NCI-H2171 (cell line): ENCODE results near the gene LRRC47.

Experiments used
- DNase-seq: peaks from one replicate; lab custom pipeline; 2025; lab: John Stamatoyannopoulos, UW

The LRRC47 gene

GRCh38 chr1:3796215-3797061 is at the start of gene LRRC47:
Gene LRRC47, minus strand, starts transcription at chr1:3796498. Its CDS starts 22 bp downstream, at chr1:3796476.
- peak; percentile 87 for DNase-seq

GRCh38 chr1:3842912-3843311 is 46.6 kb upstream of the LRRC47 start:
- DNase-seq = no peak

GRCh38 chr1:3841491-3841890 is 45.2 kb upstream of the LRRC47 start:
- no peak for DNase-seq

- DNase-seq = no peak
Observed at GRCh38 chr1:3838788-3839187, 42.5 kb upstream of the LRRC47 start.

- no peak for DNase-seq
Observed at GRCh38 chr1:3837685-3838084, 41.4 kb upstream of the LRRC47 start.

DNA sequence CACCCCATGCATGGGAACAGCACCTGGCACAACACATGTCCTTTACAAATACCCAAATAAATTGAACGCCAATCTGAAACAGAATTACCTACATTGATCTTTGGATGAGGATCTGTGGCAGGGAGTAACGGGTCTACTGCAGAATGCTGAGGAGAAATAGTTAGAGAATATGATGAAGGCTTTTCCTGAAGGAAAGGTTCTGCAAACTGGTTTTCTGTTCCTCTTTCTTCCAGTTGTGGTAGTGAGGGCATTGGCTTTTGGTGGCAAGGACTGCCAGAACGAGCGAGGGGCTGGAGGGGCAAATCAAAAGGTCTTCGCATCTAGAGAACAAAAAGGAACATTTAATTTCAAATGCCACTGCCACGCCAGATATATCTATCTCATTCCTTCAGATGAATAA is 40.9 kb upstream of the LRRC47 start:
- DNase-seq = no peak

DNA sequence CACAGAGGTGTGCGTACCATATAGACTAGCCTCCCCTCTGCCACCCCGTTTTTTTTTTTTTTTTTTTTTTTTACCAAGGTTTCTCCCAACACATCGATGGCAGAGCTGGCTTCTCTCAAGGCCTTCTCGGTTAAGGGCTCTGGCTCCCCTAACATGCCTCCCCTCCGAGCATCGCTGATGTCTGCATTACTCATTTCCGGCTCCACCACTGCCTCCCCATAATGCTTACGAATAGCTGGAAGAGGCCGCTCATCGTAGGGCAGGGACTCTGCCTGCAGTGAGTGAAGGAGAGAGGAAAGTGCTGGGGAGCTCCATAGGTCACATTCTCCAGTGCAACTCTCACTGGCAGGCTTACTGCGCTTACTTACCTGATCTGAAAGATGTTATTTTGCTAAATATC is 40.1 kb upstream of the LRRC47 start:
- DNase-seq = no peak

DNA sequence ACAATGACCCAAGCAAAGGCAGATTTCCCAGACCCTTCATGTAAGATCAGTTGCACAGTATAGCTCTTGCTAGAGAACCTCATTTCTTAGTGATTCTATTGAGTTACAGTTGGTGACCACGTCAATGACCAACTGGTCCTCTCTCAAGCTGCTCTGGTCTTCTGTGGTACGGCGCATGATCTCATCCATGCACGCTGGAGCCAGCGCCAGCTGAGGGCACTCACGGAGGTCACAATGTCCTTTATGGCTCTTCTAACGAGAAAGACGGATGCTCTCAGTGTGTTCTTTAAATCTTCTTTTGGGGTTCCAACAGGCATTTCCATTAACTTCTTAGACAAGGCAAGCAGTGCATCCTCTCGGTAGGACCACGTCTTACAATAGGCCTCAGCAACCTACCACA is 38.4 kb upstream of the LRRC47 start:
- DNase-seq = no peak

GRCh38 chr1:3831689-3832088 is 35.4 kb upstream of the LRRC47 start:
- DNase-seq = no peak

DNA sequence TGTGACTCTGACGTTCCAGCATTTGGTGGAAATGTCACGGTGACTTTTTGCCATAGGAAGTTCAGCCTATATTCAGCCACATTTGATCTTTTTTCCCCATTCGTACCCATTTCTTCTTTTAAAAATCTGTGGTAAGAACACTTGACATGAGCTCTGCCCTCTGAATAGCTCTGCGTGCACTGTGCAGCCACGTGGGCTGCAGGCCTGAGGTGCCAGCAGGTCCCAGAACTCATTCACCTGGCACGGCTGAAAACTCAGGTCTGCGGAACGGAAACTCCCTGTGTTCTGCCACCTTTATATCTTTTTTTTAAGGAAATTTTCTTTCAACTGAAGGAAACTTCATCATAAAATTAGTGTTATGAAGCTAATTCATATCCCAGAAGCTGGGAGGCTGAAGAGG is 32.1 kb upstream of the LRRC47 start:
- no peak for DNase-seq

GRCh38 chr1:3827813-3828307 is 31.6 kb upstream of the LRRC47 start:
- no peak for DNase-seq

- DNase-seq = no peak
Observed at GRCh38 chr1:3825356-3825755, 29.1 kb upstream of the LRRC47 start.

DNA sequence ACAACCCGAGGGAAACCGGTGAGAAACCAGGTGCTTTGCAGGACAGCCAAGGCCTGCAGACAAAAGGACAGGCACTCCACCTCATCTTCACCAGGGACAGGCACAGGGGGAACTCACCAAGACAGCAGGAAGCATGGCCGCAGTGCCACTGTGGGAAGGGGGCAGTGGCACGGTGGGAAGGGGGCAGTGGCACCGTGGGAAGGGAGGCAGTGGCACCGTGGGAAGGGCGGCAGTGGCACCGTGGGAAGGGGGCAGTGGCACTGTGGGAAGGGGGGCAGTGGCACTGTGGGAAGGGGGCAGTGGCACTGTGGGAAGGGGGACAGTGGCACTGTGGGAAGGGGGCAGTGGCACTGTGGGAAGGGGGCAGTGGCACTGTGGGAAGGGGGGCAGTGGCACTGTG is 28.4 kb upstream of the LRRC47 start:
- DNase-seq = no peak

DNA sequence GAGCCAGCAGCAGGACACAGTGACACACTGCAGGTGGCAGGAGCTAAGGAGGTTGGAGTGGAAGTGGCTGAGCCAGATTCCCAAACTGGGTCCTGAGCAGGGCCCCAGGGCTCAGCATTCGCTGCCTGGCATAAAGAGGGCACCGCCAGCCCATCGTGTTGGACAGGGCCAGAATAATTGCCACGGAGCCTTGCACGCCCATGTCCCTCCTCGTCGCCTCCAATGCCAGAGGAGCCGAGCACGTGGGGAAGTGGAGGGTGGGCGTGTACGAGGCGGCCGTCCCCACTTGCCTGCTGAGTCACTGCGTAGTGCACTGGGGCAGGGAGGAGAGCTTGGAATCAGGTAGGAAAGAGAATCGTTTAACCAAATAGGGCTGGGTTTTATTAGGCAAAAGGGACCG is 26.1 kb upstream of the LRRC47 start:
- no peak for DNase-seq

- DNase-seq = no peak
Observed at GRCh38 chr1:3821908-3822307, 25.6 kb upstream of the LRRC47 start.

GRCh38 chr1:3821447-3821846 is 25.1 kb upstream of the LRRC47 start:
- peak; percentile 77 for DNase-seq

- peak; percentile 85 for DNase-seq
Observed at GRCh38 chr1:3821004-3821403, 24.7 kb upstream of the LRRC47 start.

DNA sequence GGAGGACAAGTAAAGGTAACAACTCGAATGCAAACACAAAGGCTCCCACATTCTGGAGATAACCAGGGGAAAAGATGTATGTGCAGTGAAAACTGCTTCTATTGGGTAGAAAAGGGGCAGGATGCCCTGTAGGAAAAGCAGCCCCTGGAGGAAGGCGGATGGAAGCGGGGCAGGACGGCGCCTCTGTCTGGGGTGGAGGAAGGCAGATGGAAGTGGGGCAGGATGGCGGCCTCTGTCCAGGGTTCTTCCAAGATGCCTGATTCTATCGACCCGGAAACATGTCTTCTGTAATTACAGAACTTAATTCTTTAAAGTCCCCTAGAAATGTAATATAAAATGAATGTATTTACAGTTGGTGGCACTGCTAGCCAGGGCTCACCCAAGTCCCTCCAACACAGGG is 24.0 kb upstream of the LRRC47 start:
- DNase-seq = no peak

- DNase-seq = peak; percentile 35
Observed at GRCh38 chr1:3819771-3820200, 23.5 kb upstream of the LRRC47 start.

DNA sequence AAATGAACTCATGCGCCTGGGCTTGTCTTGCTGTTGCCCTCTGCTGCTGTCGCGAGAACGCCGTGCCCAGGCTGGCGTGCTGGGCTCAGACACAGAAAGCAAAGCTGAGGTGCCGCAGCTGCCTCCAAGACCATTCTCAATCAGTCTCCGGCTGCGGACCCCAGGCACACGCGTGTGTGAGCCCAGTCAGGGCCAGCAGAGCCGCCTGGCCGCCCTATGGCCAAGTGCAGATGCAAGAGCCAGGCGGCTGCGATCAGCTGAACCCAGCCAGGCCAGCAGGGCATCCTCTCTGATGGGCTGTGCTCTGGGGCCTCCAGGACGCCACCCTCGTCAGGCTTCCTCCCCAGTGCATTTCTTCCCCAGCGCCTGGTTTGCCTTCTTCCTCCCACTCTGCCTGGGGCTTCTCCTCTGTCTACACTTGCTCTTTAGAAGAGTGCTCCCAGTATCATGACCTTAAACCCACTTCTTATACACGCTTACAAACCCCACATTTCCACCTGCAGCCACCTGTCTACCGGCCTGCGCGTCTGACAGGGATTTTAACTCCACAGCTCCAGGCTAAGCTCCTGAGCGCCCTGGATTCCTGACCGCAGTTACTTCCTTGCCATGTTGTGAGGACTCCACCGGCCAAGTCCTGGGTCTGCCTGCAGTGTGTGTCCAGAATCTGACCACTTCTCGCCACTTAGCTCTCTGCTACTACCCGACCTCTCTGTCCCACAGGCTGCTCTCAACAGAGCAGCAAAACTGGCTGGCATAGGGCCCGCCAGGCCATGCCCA is 21.7 kb upstream of the LRRC47 start:
- DNase-seq = no peak

DNA sequence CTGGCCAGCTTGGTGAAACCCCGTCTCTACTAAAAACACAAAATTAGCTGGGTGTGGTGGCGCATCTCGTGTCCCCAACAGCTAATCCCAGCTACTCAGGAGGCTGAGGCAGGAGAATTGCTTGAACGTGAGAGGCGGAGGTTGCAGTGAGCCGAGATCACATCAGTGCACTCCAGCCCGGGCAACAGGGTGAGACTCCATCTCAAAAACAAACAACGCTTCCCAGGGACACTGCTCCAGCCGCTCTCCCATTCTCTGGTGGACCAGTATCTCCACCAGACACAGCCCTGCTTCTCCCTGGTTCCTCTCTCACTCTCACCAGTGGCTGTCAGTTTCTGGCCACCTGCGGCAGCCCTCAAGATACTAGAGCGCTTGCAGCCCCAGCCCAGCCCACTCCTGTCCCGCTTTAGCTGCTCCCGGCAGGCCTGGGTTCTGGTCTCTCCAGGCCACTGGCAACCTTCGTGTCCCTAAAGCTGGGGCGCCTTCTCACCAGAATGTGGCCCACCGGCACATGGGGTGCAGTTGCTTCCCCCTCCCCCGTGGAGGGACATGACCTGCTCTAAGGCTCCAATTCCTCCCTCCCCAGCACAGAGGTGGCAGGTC is 20.9 kb upstream of the LRRC47 start:
- DNase-seq = no peak

- no peak for DNase-seq
Observed at GRCh38 chr1:3816331-3817137, 20.2 kb upstream of the LRRC47 start.
